ENCODE data around the gene C8B.

Gene C8B

DNA sequence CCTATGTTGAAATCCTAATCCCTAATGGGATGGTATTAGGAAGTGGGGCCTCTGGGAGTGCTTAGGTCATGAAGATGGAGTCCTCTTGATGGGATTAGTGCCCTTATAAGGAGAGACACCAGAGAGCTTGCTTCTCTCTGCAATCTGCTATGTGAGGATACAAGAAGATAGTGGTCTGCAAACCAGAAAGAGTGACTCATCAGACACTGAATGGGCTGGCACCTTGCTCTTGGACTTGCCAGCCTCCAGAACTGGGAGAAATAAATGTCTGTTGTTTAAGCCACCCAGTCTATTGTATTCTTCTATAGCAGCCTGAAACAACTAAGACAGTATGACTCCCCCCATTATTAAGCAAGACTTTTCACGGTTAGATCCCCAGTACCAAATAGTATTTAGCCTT lies 43.3 kb downstream of the C8B start:
- Histone ChIP-seq H3K4me1 (peaks cover 10% of the 10 kb centered on the region), H4K20me1 (no peaks in the 10 kb centered on the region), H3K27me3 (no peaks in the 10 kb centered on the region), H3K27ac (no peak overlapping the region), H3K4me2 (no peak overlapping the region), H3K9ac (no peak overlapping the region), H3K9me3 (no peaks in the 10 kb centered on the region), H3K4me3 (no peak overlapping the region), H3K36me3 (no peaks in the 10 kb centered on the region)
- TF ChIP-seq Cebpa-rat (IDR thresholded peaks at IDR 0.05), result no peak

DNA sequence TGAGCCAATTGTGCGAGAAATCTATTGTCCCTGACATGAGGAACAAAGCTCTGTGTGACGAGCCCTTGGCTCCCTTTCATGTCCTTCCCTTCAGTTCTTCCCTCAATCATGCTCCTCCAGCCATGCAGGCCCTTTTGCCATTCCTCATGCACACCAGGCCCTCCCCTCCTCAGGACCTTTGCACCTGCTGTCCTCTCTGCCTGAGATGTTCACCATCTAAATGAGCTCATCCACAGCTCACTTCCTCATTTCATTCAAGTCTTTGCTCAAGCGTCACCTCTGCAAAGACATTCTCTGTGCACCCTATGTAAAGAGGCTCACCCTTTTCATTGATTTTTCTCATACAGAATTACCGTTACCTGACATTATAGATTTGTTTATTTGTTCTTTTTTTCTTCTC lies 43.7 kb downstream of the C8B start:
- no peak overlapping the region for H3K4me2 ChIP-seq
- no peak overlapping the region for H3K4me3 ChIP-seq
- no peaks in the 10 kb centered on the region for H3K27me3 ChIP-seq
- no peaks in the 10 kb centered on the region for H4K20me1 ChIP-seq
- peaks cover 10% of the 10 kb centered on the region for H3K4me1 ChIP-seq
- no peaks in the 10 kb centered on the region for H3K9me3 ChIP-seq
- TF ChIP-seq Cebpa-rat (IDR thresholded peaks at IDR 0.05), result no peak
- H3K27ac ChIP-seq, result no peak overlapping the region
- no peaks in the 10 kb centered on the region for H3K36me3 ChIP-seq
- H3K9ac ChIP-seq, result no peak overlapping the region

DNA sequence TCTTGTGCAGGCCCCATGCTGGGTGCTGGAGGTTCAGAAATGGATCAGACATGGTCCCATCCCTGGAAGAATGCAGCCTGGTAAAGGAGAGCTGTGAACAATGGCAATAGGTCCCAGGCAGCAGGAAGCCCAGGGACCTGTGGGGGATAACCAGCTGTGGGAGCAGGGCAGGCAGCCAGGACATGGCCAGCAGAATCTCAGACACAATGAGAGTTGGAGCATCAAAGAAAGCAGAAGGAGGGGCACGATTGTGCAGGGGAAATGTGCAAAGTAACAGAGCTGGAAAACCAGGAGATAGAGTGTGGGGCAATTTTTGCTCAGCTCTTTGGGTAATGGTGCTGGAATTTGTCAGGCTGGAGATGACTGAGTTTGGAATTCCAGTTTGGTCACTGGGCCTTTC lies 44.3 kb downstream of the C8B start:
- H3K27me3 ChIP-seq, result no peaks in the 10 kb centered on the region
- no peak for TF ChIP-seq Cebpa-rat (IDR thresholded peaks at IDR 0.05)
- no peaks in the 10 kb centered on the region for H3K36me3 ChIP-seq
- no peak overlapping the region for H3K4me3 ChIP-seq
- H3K4me1 ChIP-seq, result peaks cover 10% of the 10 kb centered on the region
- H3K9me3 ChIP-seq, result no peaks in the 10 kb centered on the region
- H4K20me1 ChIP-seq, result no peaks in the 10 kb centered on the region
- no peak overlapping the region for H3K4me2 ChIP-seq
- H3K9ac ChIP-seq, result no peak overlapping the region
- no peak overlapping the region for H3K27ac ChIP-seq

DNA sequence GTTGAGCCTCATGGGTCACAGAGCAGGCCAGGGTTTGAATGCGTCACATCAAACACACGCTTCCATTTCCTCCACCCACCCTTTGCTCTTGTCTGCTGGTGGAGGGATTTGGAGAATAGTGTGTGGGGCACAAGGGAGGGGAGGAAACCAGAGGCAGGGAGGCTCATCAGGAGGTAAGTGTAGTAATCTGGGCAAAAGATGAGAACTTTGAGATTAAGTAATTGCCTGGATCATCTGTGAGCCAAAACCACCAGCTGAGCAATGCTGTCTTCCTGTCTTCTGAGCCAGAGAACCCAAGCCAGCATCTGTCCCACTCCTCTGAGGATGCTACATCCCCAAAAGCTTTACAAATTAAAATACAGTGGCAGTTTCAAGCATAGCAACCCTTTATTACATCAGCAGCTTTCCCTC lies 45.2 kb downstream of the C8B start:
- H3K9me3 ChIP-seq, result no peaks in the 10 kb centered on the region
- TF ChIP-seq Cebpa-rat (IDR thresholded peaks at IDR 0.05), result no peak
- H3K4me2 ChIP-seq, result peak overlapping the region; percentile 21; the same call in 1 of the 2 replicates
- H3K4me3 ChIP-seq, result no peak overlapping the region
- H3K27me3 ChIP-seq, result no peaks in the 10 kb centered on the region
- peaks cover 15% of the 10 kb centered on the region for H3K4me1 ChIP-seq
- H3K9ac ChIP-seq, result no peak overlapping the region
- no peak overlapping the region for H3K27ac ChIP-seq
- H4K20me1 ChIP-seq, result no peaks in the 10 kb centered on the region
- H3K36me3 ChIP-seq, result no peaks in the 10 kb centered on the region

DNA sequence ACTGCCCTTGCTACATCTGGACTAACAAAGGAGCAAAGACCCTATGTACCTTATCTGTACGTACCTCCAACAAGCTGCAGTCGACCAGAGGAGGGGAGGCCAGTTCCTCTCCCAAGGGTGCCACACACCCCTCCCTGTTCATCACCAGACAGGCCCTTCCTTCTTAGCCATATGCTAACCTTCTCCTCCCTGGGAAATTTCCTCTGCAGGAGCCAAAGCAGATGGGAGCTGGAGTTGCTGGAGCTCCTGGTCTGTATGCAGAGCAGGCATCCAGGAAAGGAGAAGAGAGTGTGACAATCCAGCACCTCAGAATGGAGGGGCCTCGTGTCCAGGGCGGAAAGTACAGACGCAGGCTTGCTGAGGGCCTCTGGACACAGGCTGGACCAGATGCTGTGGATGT lies 48.5 kb downstream of the C8B start:
- Histone ChIP-seq H3K4me3 (no peak overlapping the region), H4K20me1 (no peaks in the 10 kb centered on the region), H3K9ac (no peak overlapping the region), H3K9me3 (no peaks in the 10 kb centered on the region), H3K36me3 (no peaks in the 10 kb centered on the region), H3K27me3 (no peaks in the 10 kb centered on the region), H3K4me1 (peaks cover 17% of the 10 kb centered on the region), H3K4me2 (no peak overlapping the region), H3K27ac (no peak overlapping the region)
- TF ChIP-seq Cebpa-rat (IDR thresholded peaks at IDR 0.05), result no peak

DNA sequence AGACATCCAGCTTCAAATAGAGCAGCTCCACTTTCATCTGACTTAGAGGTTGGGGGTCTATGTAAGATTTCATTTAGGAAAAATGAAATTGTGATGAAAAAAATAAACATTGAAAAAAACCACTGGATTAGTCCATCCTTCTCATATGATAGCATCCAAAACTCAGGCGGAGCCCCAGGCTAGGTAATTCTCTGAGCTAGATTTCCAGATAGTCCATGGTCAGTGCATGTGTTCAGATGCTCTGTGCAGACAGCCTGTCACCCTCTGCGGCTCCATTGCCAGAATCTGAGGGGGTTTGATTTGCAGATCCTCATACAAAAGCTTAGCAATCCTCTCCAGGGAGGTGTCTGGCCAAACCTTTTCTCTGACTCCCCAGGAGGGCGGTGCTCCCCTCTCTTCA lies 49.2 kb downstream of the C8B start:
- Histone ChIP-seq H3K9me3 (no peaks in the 10 kb centered on the region), H3K9ac (no peak overlapping the region), H3K4me1 (peaks cover 17% of the 10 kb centered on the region), H3K27me3 (no peaks in the 10 kb centered on the region), H3K4me3 (no peak overlapping the region), H3K4me2 (no peak overlapping the region), H3K36me3 (no peaks in the 10 kb centered on the region), H4K20me1 (no peaks in the 10 kb centered on the region), H3K27ac (no peak overlapping the region)
- no peak for TF ChIP-seq Cebpa-rat (IDR thresholded peaks at IDR 0.05)

DNA sequence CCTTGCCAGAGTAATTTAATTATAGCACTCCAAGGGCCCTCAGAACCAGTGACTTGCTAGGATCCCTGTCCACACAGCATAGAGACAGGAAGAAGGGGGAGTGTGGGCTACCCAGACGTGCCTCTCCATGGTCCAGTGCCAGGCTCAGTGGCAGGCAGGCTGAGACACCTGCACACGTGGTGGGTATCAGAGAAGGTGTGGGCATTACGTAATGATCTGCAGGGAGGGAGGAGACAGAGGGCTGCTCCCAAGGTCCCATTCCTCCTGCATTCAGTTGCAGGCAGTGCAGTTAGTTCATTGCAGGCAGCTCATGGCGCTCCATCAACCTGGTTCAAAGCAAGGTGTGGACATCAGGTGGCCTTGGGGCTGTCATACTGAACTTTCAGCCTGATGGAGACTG lies 49.9 kb downstream of the C8B start:
- Histone ChIP-seq H4K20me1 (no peaks in the 10 kb centered on the region), H3K4me1 (peaks cover 16% of the 10 kb centered on the region), H3K9me3 (no peaks in the 10 kb centered on the region), H3K27me3 (no peaks in the 10 kb centered on the region), H3K4me3 (no peak overlapping the region), H3K36me3 (no peaks in the 10 kb centered on the region), H3K4me2 (peak overlapping the region; percentile 6; the same call in 1 of the 2 replicates), H3K27ac (no peak overlapping the region), H3K9ac (no peak overlapping the region)
- no peak for TF ChIP-seq Cebpa-rat (IDR thresholded peaks at IDR 0.05)

DNA sequence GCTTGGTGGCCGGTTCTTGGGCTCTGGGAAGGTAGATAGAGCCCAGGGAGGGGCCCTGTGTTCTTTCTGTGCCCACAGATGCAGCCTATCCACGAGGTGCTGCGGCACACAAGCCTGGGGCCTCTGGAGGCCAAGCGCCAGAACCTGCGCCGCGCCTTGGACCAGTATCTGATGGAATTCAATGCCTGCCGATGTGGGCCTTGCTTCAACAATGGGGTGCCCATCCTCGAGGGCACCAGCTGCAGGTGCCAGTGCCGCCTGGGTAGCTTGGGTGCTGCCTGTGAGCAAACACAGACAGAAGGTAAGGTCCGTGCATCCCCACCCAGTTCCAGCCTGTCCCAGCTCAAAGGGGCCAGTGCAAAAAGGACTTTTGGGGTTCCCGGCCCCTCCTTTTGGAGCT lies 53.5 kb downstream of the C8B start:
- H4K20me1 ChIP-seq, result no peaks in the 10 kb centered on the region
- H3K4me3 ChIP-seq, result no peak overlapping the region
- peaks cover 35% of the 10 kb centered on the region for H3K4me1 ChIP-seq
- no peaks in the 10 kb centered on the region for H3K36me3 ChIP-seq
- no peaks in the 10 kb centered on the region for H3K9me3 ChIP-seq
- no peak overlapping the region for H3K9ac ChIP-seq
- H3K27ac ChIP-seq, result no peak overlapping the region
- no peak for TF ChIP-seq Cebpa-rat (IDR thresholded peaks at IDR 0.05)
- H3K27me3 ChIP-seq, result no peaks in the 10 kb centered on the region
- no peak overlapping the region for H3K4me2 ChIP-seq

- H3K9ac ChIP-seq, result no peak overlapping the region
- TF ChIP-seq Cebpa-rat (IDR thresholded peaks at IDR 0.05), result no peak
- H4K20me1 ChIP-seq, result no peaks in the 10 kb centered on the region
- H3K9me3 ChIP-seq, result no peaks in the 10 kb centered on the region
- no peak overlapping the region for H3K27ac ChIP-seq
- peaks cover 35% of the 10 kb centered on the region for H3K4me1 ChIP-seq
- H3K36me3 ChIP-seq, result no peaks in the 10 kb centered on the region
- H3K27me3 ChIP-seq, result no peaks in the 10 kb centered on the region
- H3K4me3 ChIP-seq, result no peak overlapping the region
- no peak overlapping the region for H3K4me2 ChIP-seq
Measured at GRCh38 chr1:56911098-56911938, 54.5 kb downstream of the C8B start.

- no peaks in the 10 kb centered on the region for H3K27me3 ChIP-seq
Measured at GRCh38 chr1:56910441-56910985, 55.3 kb downstream of the C8B start.

More at GRCh38 chr1:56910441-56910985, 55.3 kb downstream of the C8B start:
- Histone ChIP-seq H3K9ac (no peak overlapping the region), H3K4me1 (peaks cover 30% of the 10 kb centered on the region), H3K27ac (no peak overlapping the region), H3K9me3 (no peaks in the 10 kb centered on the region), H3K4me2 (no peak overlapping the region; the same call in 1 of the 2 replicates), H3K36me3 (no peaks in the 10 kb centered on the region), H3K4me3 (no peak overlapping the region), H4K20me1 (no peaks in the 10 kb centered on the region)
- TF ChIP-seq Cebpa-rat (IDR thresholded peaks at IDR 0.05), result no peak

Data from BLaER1 (cell line).